ENCODE measurements around the gene EFCAB10.

GRCh38 chr7:105521027-105521716, 60.1 kb downstream of the EFCAB10 start:
- TF ChIP-seq CTCF (IDR thresholded peaks at IDR 0.05): no peak
- TF ChIP-seq EP300 (IDR thresholded peaks at IDR 0.05): no peak
- no peak for TF ChIP-seq POLR2A (IDR thresholded peaks at IDR 0.05)
